Mammary epithelial cell (primary cell): ENCODE measurements around the gene STAT6.

ENCODE experiments used
- CTCF ChIP-seq, 2 donors: IDR thresholded peaks in 1 of 2; conservative IDR thresholded peaks in 1 of 2; 2 replicates each; pipeline ENCODE4 v1.5.1; 2011 to 2012; ENCODE audit warnings: inconsistent platforms in 2 of 2, low read length in 2 of 2, mild to moderate bottlenecking in 2 of 2, control low read depth in 1 of 2, low read depth in 1 of 2; ENCODE audit not compliant: insufficient read depth in 1 of 2; ENCODE audit errors: extremely low read depth in 1 of 2
- EZH2 ChIP-seq: IDR thresholded peaks from 2 replicates; pipeline ENCODE4 v1.6.1; 2012; ENCODE audit warnings: low read length, inconsistent platforms, borderline replicate concordance

GRCh38 chr12:57153415-57153997, 42.3 kb upstream of the STAT6 start:
- no peak for TF ChIP-seq CTCF (conservative IDR thresholded peaks at IDR 0.05 in 1 of 2, IDR thresholded peaks at IDR 0.05 in 1 of 2; ENCODE audit: extremely low read depth in 1 of 2, insufficient read depth in 1 of 2, low read depth in 1 of 2, low read length in 2 of 2)
- no peak for TF ChIP-seq EZH2
